A549 treated with ZK216348 at 1 μM for 4 hours (cell line): ENCODE data around the gene GGN. TPM values are rescaled to one million over a fixed set of nuclear protein-coding genes. Genes with fewer than 3 reads are reported as not detected.

Experiments
- total RNA-seq: library from RNA; stranded (reverse); fragments of 200-300 nt; extraction: Qiagen RNA extraction; gene quantifications from 5 replicates; pipeline ENCODE4 v1.2.3, GENCODE V29; 2022; ENCODE audit warnings: low read depth

The GGN gene, protein sequence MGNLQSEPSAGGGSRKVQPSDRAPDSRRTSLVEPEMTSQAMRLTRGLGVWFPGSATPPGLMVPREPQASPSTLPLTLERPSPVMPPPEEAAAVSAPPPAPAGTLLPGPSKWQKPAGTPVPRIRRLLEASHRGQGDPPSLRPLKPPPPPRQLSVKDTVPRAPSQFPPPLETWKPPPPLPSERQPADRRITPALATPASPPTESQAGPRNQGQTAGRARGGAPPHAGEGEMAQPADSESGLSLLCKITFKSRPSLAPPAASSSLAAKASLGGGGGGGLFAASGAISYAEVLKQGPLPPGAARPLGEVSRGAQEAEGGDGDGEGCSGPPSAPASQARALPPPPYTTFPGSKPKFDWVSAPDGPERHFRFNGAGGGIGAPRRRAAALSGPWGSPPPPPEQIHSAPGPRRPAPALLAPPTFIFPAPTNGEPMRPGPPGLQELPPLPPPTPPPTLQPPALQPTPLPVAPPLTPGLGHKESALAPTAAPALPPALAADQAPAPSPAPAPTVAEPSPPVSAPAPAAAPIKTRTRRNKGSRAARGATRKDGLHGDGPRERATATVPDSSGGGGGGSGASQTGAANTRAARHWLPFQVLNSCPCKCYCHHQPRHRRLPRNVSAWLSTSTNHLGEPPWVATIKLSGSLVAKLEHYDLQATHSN
- 0.13 to 0.83 TPM (median 0.40 TPM) in 5 replicates for total RNA-seq

DNA sequence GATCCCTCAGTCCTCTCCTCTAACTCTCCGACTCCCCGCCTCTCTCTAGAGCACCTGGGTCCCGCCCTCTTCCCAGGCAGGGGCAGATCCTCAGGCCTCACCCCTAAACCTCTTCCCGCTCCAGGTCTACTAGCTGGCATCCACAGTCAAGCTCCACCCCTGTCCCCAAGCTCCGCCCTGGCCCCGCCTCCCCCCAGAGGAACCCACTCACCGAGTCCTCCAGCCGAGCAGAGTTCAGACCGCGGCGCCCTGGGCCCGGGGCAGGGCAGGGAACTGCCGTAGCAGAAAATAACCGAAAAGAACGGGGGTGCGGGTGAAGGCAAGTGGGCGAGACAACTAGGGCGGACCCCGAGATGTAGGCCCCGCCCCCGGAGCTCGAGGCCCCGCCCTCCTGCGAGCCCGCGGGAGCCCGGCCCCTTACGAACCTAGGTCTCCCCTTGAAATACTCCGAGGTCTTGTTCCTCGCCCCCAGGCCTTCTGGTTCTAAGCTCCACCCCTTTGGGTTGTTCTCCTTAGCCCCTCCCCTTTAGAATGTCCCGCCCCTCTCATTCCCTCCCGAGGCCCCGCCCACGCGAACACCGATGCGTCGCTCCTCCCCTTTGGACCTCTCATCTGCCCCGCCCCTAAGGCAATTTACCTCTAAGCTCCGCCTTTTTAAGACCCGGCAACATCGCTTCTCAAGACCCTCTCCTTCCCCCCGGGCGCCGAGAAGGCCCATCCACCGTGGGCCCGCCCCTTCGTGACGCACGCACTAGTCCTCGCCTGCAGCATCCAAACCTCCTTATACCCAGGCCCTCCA is at the start of gene GGN:
Gene GGN, minus strand, starts transcription at position 485 of the 799 bp plus-strand sequence. CDS start 773 bp downstream, outside the sequence.

GRCh38 chr19:38433268-38433733 is 45.5 kb upstream of the GGN start, which contains the start of gene RYR1:
RYR1 (plus strand) TSS chr19:38433691; CDS start chr19:38433830, 139 bp downstream.

DNA sequence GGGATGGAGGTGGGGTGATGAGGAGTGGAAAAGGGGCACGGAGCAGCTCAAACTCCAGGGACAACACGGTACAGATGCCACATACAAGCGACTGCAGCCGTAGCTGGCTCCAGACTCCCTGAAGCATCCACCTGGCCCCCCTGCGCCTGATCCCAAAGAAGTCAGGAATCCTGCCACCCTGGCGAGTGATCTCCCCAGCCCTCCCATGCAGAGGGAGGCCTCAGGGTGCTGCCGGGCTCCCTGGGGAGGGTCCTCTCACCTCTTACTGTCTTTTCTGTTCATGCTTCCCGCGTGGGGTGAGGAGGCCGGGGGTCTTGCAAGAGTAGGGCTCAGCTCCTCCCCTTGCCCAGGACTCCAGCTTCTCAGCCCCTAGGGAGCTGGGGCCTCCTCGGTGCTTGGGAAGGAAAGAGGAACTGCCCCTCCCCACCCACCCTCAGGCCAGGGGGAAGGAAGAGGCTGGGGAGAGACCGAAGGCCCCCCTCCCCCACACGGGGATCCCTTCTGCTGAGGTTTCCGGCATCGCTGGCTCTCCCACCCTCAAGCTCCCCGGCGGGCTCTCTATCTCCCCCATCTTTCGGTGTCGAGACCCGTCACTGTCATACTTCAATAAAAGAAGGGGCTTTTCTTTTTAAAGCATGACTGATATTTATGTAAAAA is 38.1 kb upstream of the GGN start, which contains the start of gene RASGRP4:
Gene RASGRP4, minus strand, starts transcription at position 410 of the 657 bp plus-strand sequence. Its CDS starts 128 bp downstream, at position 282.

DNA sequence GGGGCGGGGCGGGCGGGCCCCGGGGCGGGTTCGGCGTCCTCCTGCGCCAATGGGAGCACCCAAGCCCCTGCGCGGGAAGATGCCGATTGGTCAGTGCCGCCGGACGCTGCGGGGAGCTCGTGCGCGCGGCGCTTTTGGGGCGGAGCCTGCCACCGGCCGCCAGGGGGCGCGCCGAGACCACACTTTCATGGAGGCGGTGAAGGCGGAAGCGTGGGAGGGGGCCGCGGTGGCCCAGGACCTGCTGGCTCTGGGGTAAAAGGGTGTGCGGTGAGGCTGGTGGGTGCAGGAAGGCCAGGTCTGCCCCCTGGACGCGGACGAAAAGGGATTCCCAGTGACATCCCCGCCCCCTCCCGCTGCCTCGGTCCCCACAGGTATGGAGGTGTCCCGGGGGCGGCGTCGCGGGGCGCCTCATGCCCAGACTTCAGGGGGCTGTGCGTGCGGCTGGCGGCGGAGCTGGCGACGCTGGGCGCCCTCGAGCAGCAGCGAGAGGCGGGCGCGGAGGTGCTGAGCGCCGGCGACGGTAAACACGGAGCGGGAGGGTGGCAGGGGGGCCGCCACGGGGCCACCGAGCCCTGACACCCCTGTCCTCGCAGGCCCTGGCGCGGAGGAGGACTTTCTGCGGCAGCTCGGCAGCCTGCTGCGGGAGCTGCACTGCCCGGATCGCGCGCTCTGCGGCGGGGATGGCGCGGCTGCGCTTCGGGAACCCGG is 15.3 kb upstream of the GGN start, which contains the start of gene FAM98C:
Gene FAM98C, plus strand, starts transcription at position 127 of the 708 bp plus-strand sequence. Its CDS starts 61 bp downstream, at position 188.

DNA sequence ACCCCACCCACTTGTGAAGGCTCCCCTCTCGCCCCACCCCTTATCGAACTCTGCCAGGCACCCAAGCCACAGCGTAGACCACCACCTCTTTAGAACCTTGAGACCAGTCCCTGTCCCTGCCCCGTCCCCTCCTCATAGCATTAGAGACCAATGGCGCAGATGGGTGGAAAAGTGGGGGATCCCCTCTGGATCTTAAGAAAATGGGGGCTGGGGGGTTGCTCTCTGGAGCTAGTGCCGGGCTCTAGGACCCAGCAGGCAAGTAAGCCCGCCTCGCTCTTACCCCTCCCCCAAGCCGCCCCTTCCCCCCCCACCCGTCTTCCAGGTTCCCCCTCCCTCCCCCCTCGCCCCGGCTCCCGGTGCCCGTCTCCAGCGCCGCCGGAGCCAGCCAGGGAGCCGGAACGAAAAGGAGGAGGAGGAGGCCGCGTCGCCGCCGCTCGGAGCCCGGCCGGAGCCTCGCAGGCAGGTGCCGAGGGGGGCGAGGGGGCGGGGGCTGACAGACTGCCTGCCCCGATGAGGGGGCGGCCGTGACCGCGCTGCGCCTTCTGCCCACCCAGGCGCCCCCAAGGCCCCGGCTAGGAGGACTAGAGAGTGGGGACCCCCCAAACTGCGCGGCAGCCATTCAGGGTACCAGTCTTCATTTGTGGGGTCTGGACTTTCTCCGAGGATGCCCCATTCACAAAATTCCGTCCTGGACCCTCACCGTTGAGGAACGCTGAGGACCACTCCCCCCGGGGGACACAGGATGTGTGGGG is 691 bp upstream of the GGN start, which contains the start of gene SPRED3:
Gene SPRED3, plus strand, starts transcription at position 349 of the 752 bp plus-strand sequence. CDS start 1,606 bp downstream, outside the sequence.

DNA sequence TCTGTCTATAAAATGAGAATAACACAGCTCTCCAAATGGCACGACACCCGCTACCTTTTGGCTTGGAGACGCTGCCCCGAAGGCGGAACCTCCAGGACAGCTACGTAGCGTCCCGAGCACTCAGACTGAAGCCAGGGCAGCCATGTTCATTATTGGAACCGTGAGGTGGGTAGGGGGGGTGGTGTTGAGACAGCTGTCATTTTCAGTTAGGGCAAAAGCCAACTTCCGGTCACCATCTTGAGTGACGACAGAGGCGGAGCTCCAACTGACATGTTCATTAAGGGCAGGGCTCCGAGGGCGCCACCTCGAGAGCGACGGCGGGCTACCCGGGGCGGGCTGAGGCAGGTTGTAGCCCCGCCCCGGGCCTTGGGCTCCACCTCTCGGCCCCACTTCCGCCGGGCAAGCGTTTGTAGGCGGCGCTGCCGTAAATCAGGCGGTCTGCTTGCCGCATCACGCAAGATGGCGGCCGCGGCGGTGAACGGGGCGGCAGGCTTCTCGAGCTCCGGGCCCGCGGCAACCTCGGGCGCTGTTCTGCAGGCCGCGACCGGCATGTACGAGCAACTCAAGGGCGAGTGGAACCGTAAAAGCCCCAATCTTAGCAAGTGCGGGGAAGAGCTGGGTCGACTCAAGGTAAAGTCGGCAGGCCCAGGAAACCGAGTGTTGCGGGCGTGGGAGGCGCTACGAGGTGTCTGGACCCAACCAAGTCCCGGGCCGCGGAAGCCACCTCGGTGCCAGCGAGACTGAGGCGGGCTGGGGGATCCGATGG is 13.3 kb downstream of the GGN start, which contains the start of gene PSMD8:
Gene PSMD8, plus strand, starts transcription at position 240 of the 766 bp plus-strand sequence. Its CDS starts 31 bp downstream, at position 271.

Other genes with a start within 250 kb of the GGN start
- gene DPF1, start 163.8 kb downstream of the GGN start, total RNA-seq = 3.6 to 5.8 TPM (median 4.8 TPM) in 5 replicates
- gene PPP1R14A, start 131.7 kb downstream of the GGN start, total RNA-seq = 61.1 to 125 TPM (median 113 TPM) in 5 replicates
- gene SPINT2, start 123.5 kb downstream of the GGN start, total RNA-seq = 246 to 361 TPM (median 324 TPM) in 5 replicates
- 493 to 766 TPM (median 736 TPM) in 5 replicates for gene C19orf33, start 83.8 kb downstream of the GGN start, total RNA-seq
- 72.7 to 140 TPM (median 127 TPM) in 5 replicates for gene YIF1B, start 72.1 kb downstream of the GGN start, total RNA-seq
- gene KCNK6, start 68.2 kb downstream of the GGN start, total RNA-seq = 3.6 to 6.3 TPM (median 4.6 TPM) in 5 replicates
- gene CATSPERG, start 52.2 kb downstream of the GGN start, total RNA-seq = 0.77 to 2.6 TPM (median 1.8 TPM) in 5 replicates
- gene PSMD8, start 13.5 kb downstream of the GGN start, total RNA-seq = 458 to 529 TPM (median 473 TPM) in 5 replicates
- 1.4 to 3.5 TPM (median 2.5 TPM) in 5 replicates for gene SPRED3, start 663 bp upstream of the GGN start, total RNA-seq
- gene FAM98C, start 15.1 kb upstream of the GGN start, total RNA-seq = 13.0 to 29.0 TPM (median 26.1 TPM) in 5 replicates
- 0.06 to 0.45 TPM in 2 of 5 replicates, not detected in the others for gene RASGRP4, start 38.2 kb upstream of the GGN start, total RNA-seq
- gene RYR1, start 45.7 kb upstream of the GGN start, total RNA-seq = 3.0 to 7.3 TPM (median 5.6 TPM) in 5 replicates
- 0.28 to 1.3 TPM (median 0.75 TPM) in 5 replicates for gene MAP4K1, start 229.9 kb upstream of the GGN start, total RNA-seq
- 691 to 913 TPM (median 708 TPM) in 5 replicates for gene EIF3K, start 231.2 kb upstream of the GGN start, total RNA-seq